GM12878 (cell line): ENCODE results near the gene ARHGAP40. TPM values are rescaled to one million over a fixed set of nuclear protein-coding genes. Genes with fewer than 3 reads are reported as not detected.

Experiments used
- ATAC-seq: fragments of 200-7000 bp; cut with Tn5 transposase; 3 replicates; pipeline ENCODE4 v1.9.1; 2020; ENCODE audit warnings: mild to moderate bottlenecking, moderate library complexity
- BruUV-seq: library from RNA; stranded (reverse); fragments of 400-500 nt; replicated peaks from 2 replicates; lab custom pipeline; 2021; lab: Mats Ljungman, UMichigan
- CTCF ChIA-PET: fragments of 300-600 bp; sonication (Branson Sonifier 250); formaldehyde crosslinking; extraction: SDS; loops from one replicate; lab custom pipeline; 2021; ENCODE audit warnings: inconsistent platforms; lab: Yijun Ruan, JAX
- POLR2A ChIA-PET: fragments of 350-600 bp; formaldehyde crosslinking; extraction: SDS; loops from one replicate; lab custom pipeline; 2021; ENCODE audit warnings: inconsistent platforms; lab: Charles Lee
- RAD21 ChIA-PET: fragments of 300-600 bp; sonication (Branson Sonifier 250); formaldehyde crosslinking; loops from one replicate; lab custom pipeline; 2023; ENCODE audit warnings: antibody characterized with exemption; ENCODE audit not compliant: unreplicated experiment; lab: Charles Lee
- SMC1A ChIA-PET: fragments of 300-600 bp; sonication (Branson Sonifier 250); formaldehyde crosslinking; loops from one replicate; lab custom pipeline; 2023; ENCODE audit not compliant: unreplicated experiment, uncharacterized antibody; lab: Charles Lee
- DNase-seq: peaks from one replicate; pipeline ENCODE4 v3.0.0-alpha.2; 2011; ENCODE audit warnings: low read depth, low spot score
- FAIRE-seq: peaks from 3 replicates; lab custom pipeline; 2011; peaks lifted over from hg19 to GRCh38; lab: Jason Lieb, UNC
- H2AFZ ChIP-seq: 2 replicates; pipeline ENCODE4 v1.6.0; 2011; ENCODE audit warnings: low read depth, low read length, control low read depth; ENCODE audit not compliant: control insufficient read depth
- H3K27ac ChIP-seq: 2 replicates; pipeline ENCODE4 v1.5.1; 2011; ENCODE audit warnings: control low read depth; ENCODE audit not compliant: control insufficient read depth, insufficient read depth
- H3K27me3 ChIP-seq, 2 experiments: replicated peaks in 1 of 2; 2 replicates each; pipeline versions ENCODE4 v1.6.0 to v1.6.1; 2011; ENCODE audit warnings: low read length in 1 of 2; ENCODE audit not compliant: control insufficient read depth in 2 of 2, insufficient read depth in 2 of 2
- H3K36me3 ChIP-seq, 2 experiments: 2 replicates each; pipeline ENCODE4 v1.5.1; 2011; ENCODE audit warnings: low read length in 1 of 2; ENCODE audit not compliant: control insufficient read depth in 2 of 2, insufficient read depth in 2 of 2
- H3K4me1 ChIP-seq: 2 replicates; pipeline ENCODE4 v1.6.1; 2011; ENCODE audit warnings: mild to moderate bottlenecking, low read length, moderate library complexity, mixed read lengths; ENCODE audit not compliant: control insufficient read depth, insufficient read depth
- H3K4me2 ChIP-seq: 2 replicates; pipeline ENCODE4 v1.6.0; 2011; ENCODE audit warnings: control low read depth; ENCODE audit not compliant: control insufficient read depth, insufficient read depth
- H3K4me3 ChIP-seq: fragments of 200-600 bp; sonication (generic); 2 replicates; pipeline ENCODE4 v1.5.1; 2016
- H3K79me2 ChIP-seq: 2 replicates; pipeline ENCODE4 v1.6.0; 2011; ENCODE audit warnings: low read length; ENCODE audit not compliant: control insufficient read depth, insufficient read depth
- H3K9ac ChIP-seq: 2 replicates; pipeline ENCODE4 v1.8.0; 2011; ENCODE audit warnings: low read length, control low read depth, mixed read lengths; ENCODE audit not compliant: control insufficient read depth, insufficient read depth
- H3K9me3 ChIP-seq: replicated peaks from 3 replicates; pipeline ENCODE4 v1.5.1; 2011; ENCODE audit warnings: mild to moderate bottlenecking, low read length; ENCODE audit not compliant: control insufficient read depth, insufficient read depth
- H4K20me1 ChIP-seq: 2 replicates; pipeline ENCODE4 v1.6.0; 2011; ENCODE audit not compliant: control insufficient read depth, insufficient read depth
- MXI1 ChIP-seq: fragments of 150-350 bp; IDR thresholded peaks from 2 replicates; pipeline ENCODE4 v1.6.1; 2011; ENCODE audit warnings: low read depth, mild to moderate bottlenecking, inconsistent platforms, low read length, improper control_type of control experiment
- NFYA ChIP-seq: IDR thresholded peaks from 2 replicates; pipeline ENCODE4 v1.6.1; 2011; ENCODE audit warnings: low read depth, mild to moderate bottlenecking, low read length, improper control_type of control experiment, borderline replicate concordance
- POLR2AphosphoS5 ChIP-seq: IDR thresholded peaks from 2 replicates; pipeline ENCODE4 v1.6.1; 2011; ENCODE audit warnings: mild to moderate bottlenecking, low read length, inconsistent platforms
- RELA ChIP-seq: fragments of 450-650 bp; IDR thresholded peaks from 2 replicates; pipeline ENCODE4 v1.8.0; 2014; ENCODE audit warnings: borderline replicate concordance; ENCODE audit not compliant: partially characterized antibody
- TCF3 ChIP-seq: IDR thresholded peaks from 2 replicates; pipeline ENCODE4 v1.6.1; 2012; ENCODE audit warnings: low read depth, mild to moderate bottlenecking, low read length, borderline replicate concordance; ENCODE audit not compliant: insufficient read depth
- ZSCAN29 ChIP-seq: fragments of 450-650 bp; IDR thresholded peaks from 2 replicates; pipeline ENCODE4 v1.6.1; 2017; ENCODE audit warnings: mild to moderate bottlenecking, moderate library complexity
- WGBS: methylation state at CpG from one replicate; pipeline ENCODE4 v1.1.6; 2016; ENCODE audit warnings: low lambda C conversion rate; ENCODE audit not compliant: insufficient replicate concordance, insufficient coverage; ENCODE audit errors: missing lambda C conversion rate; 5-methylcytosine and 5-hydroxymethylcytosine counted together
- in situ Hi-C: fragments of 300-500 bp; cut with MboI; formaldehyde crosslinking; loops from 9 replicates; pipeline ENCODE4 v1.14.3; 2018; ENCODE audit warnings: mixed read lengths
- intact Hi-C: fragments of 100-400 bp; cut with micrococcal nuclease; formaldehyde crosslinking; loops from one replicate; pipeline ENCODE4 v1.14.2; 2022; ENCODE audit not compliant: unreplicated experiment
- polyA plus RNA-seq, 11 experiments: library from polyadenylated mRNA; depleted of rRNA in 4 of 11; unstranded in 6 of 11; stranded (reverse) in 5 of 11; fragments of >200 nt; fragmentation: Nextera tagmentation in 4 of 11; fragmentation: Illumina TruSeq in 1 of 11; extraction: Ambion mirVana in 4 of 11; extraction: Trizol in 1 of 11; gene quantifications; 1 replicate in 1 of 11; 2 replicates in 10 of 11; pipeline versions ENCODE4 v1.2.1 to v1.2.3, GENCODE V29; 2011 to 2016; ENCODE audit warnings: inconsistent platforms in 2 of 11, missing spikeins in 2 of 11, low read depth in 1 of 11
- total RNA-seq, 4 experiments: library from RNA; depleted of rRNA in 3 of 4; stranded (reverse); fragments of >200 nt in 3 of 4; fragmentation: Illumina TruSeq in 1 of 4; extraction: Trizol in 1 of 4; gene quantifications; 2 replicates each; pipeline versions ENCODE4 v1.2.1 to v1.2.3, GENCODE V29; 2013 to 2021
- TF ChIP-seq, protein P1 (sequence below): fragments of 450-650 bp; IDR thresholded peaks from 2 replicates; pipeline ENCODE4 v1.6.1; 2018; ENCODE audit warnings: mild to moderate bottlenecking, low read depth, moderate library complexity; ENCODE audit not compliant: partially characterized antibody
- TF ChIP-seq, protein P2 (sequence below): IDR thresholded peaks from 2 replicates; pipeline ENCODE4 v1.6.1; 2011; ENCODE audit warnings: borderline replicate concordance, low read depth, mild to moderate bottlenecking, moderate library complexity, mixed read lengths, low read length; ENCODE audit not compliant: insufficient read depth; ENCODE audit errors: extremely low read length
- TF ChIP-seq, protein P3 (sequence below): fragments of 450-650 bp; IDR thresholded peaks from 2 replicates; pipeline ENCODE4 v1.6.1; 2016; ENCODE audit warnings: mild to moderate bottlenecking
- TF ChIP-seq, protein P4 (sequence below): fragments of 450-650 bp; conservative IDR thresholded peaks from 2 replicates; pipeline ENCODE4 v1.6.1; 2017; ENCODE audit warnings: mild to moderate bottlenecking, moderate library complexity

ARHGAP40 gene
- total and polyA plus RNA-seq, 10 of the 15 experiments (the other 5 are each of a cell fraction or from before 2014, with no cell fraction given): 0.06 to 0.07 TPM; not detected in 8

DNA sequence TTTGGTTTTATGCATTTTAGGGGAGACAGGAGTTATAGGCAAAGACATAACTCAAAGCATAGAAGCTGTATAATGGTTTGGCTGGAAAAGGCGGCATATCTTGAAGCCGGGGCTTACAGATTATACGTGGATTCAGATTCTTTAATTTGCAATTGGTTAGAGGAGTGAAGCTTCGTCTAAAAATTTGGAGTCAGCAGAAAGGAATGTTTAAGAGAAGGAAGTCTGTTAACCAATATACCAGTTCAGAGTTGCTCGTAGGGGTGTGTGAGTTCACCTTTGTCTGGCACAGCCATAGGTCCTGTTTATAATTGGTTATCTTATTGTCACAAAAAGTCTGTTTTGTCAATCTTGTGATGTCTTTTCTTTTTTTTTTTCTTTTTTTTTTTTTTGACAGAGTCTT lies 8.9 kb downstream of the ARHGAP40 start (continued):
- no peak for TF ChIP-seq RELA
- TF ChIP-seq, protein P1, sequence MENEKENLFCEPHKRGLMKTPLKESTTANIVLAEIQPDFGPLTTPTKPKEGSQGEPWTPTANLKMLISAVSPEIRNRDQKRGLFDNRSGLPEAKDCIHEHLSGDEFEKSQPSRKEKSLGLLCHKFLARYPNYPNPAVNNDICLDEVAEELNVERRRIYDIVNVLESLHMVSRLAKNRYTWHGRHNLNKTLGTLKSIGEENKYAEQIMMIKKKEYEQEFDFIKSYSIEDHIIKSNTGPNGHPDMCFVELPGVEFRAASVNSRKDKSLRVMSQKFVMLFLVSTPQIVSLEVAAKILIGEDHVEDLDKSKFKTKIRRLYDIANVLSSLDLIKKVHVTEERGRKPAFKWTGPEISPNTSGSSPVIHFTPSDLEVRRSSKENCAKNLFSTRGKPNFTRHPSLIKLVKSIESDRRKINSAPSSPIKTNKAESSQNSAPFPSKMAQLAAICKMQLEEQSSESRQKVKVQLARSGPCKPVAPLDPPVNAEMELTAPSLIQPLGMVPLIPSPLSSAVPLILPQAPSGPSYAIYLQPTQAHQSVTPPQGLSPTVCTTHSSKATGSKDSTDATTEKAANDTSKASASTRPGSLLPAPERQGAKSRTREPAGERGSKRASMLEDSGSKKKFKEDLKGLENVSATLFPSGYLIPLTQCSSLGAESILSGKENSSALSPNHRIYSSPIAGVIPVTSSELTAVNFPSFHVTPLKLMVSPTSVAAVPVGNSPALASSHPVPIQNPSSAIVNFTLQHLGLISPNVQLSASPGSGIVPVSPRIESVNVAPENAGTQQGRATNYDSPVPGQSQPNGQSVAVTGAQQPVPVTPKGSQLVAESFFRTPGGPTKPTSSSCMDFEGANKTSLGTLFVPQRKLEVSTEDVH: no peak
- no peak for TF ChIP-seq MXI1
- TF ChIP-seq, protein P2, sequence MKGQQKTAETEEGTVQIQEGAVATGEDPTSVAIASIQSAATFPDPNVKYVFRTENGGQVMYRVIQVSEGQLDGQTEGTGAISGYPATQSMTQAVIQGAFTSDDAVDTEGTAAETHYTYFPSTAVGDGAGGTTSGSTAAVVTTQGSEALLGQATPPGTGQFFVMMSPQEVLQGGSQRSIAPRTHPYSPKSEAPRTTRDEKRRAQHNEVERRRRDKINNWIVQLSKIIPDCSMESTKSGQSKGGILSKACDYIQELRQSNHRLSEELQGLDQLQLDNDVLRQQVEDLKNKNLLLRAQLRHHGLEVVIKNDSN: no peak
- no peak for TF ChIP-seq ZSCAN29

DNA sequence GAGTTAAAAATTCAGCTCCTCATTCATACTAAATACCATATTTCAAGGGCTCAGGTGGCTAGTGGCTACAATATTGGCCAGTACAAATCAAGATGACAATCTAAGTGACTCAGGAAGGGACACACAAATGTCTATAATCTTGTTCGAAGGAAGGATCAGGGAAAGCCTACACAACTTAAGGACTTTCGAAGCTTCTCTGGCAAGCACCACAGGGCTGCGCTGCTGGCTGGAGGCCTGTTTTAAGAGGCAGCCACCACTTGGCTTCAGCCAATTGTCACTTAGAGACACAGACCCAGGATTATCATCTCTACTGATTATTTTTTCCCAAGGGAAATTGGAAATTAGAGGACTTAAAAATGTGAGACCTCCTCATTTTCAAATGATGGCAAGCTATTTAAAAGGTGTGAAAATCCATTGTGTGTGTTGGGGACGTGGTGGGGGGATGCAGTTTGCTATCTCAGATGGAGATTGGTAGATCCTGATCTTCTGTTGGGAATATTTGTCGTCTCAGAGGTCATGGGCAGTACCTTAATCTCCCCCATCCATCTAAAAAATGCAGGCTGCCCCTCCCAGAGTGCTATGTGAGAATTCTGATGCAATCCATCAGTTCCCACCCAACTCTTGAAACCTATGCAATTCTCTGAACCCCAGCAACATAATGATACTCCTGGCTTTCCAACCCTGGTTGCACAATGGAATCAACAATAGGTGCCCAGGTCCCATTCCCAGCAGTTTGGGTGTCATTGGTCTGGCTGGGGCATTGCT lies 11.3 kb downstream of the ARHGAP40 start:
- Histone ChIP-seq H2AFZ (no peak overlapping the region), H3K9me3 (no peaks in the 10 kb centered on the region), H3K4me3 (no peak overlapping the region), H4K20me1 (no peaks in the 10 kb centered on the region), H3K27ac (no peak overlapping the region), H3K79me2 (no peaks in the 10 kb centered on the region), H3K9ac (no peak overlapping the region), H3K27me3 (peaks cover 0 to 3% of the 10 kb centered on the region in 2 experiments; a peak in 2 of 4 replicates), H3K4me1 (no peaks in the 10 kb centered on the region), H3K4me2 (no peak overlapping the region), H3K36me3 (no peaks in the 10 kb centered on the region)
- in situ Hi-C loops: no loop called here
- ChIA-PET POLR2A (no interaction called here), SMC1A (no interaction called here), RAD21 (no interaction called here), CTCF (no interaction called here)
- BruUV-seq: no TSS peak
- intact Hi-C loops: no loop called here
- WGBS: 58% methylated on average over 5 of the region's 5 CpGs
- DNase-seq: no peak
- no peak for FAIRE-seq
- ATAC-seq: no peak
- TF ChIP-seq TCF3: no peak
- TF ChIP-seq POLR2AphosphoS5: no peak
- no peak for TF ChIP-seq NFYA
- TF ChIP-seq, protein P3, sequence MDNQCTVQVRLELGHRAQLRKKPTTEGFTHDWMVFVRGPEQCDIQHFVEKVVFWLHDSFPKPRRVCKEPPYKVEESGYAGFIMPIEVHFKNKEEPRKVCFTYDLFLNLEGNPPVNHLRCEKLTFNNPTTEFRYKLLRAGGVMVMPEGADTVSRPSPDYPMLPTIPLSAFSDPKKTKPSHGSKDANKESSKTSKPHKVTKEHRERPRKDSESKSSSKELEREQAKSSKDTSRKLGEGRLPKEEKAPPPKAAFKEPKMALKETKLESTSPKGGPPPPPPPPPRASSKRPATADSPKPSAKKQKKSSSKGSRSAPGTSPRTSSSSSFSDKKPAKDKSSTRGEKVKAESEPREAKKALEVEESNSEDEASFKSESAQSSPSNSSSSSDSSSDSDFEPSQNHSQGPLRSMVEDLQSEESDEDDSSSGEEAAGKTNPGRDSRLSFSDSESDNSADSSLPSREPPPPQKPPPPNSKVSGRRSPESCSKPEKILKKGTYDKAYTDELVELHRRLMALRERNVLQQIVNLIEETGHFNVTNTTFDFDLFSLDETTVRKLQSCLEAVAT: no peak
- TF ChIP-seq, protein P4, sequence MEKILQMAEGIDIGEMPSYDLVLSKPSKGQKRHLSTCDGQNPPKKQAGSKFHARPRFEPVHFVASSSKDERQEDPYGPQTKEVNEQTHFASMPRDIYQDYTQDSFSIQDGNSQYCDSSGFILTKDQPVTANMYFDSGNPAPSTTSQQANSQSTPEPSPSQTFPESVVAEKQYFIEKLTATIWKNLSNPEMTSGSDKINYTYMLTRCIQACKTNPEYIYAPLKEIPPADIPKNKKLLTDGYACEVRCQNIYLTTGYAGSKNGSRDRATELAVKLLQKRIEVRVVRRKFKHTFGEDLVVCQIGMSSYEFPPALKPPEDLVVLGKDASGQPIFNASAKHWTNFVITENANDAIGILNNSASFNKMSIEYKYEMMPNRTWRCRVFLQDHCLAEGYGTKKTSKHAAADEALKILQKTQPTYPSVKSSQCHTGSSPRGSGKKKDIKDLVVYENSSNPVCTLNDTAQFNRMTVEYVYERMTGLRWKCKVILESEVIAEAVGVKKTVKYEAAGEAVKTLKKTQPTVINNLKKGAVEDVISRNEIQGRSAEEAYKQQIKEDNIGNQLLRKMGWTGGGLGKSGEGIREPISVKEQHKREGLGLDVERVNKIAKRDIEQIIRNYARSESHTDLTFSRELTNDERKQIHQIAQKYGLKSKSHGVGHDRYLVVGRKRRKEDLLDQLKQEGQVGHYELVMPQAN: no peak
